DOHH2 (cell line): Measurements from ENCODE around the gene CSRNP3.

Experiments
- CTCF ChIP-seq: fragments of 200-600 bp; sonication (generic); IDR thresholded peaks from one replicate; pipeline ENCODE4 v1.5.1; 2014; ENCODE audit warnings: antibody characterized with exemption, mild to moderate bottlenecking, low read depth, low read length; ENCODE audit not compliant: poor library complexity, severe bottlenecking
- EZH2phosphoT487 ChIP-seq: fragments of 200-600 bp; sonication (generic); IDR thresholded peaks from 2 replicates; pipeline ENCODE4 v1.6.1; 2017; ENCODE audit warnings: borderline replicate concordance, mild to moderate bottlenecking, antibody characterized with exemption, low read length, moderate library complexity, mixed read lengths

GRCh38 chr2:165539985-165540384 is 70.5 kb downstream of the CSRNP3 start:
- TF ChIP-seq CTCF (no peak), EZH2phosphoT487 (no peak)
